ENCODE data around the gene TLK1. TPM values are rescaled to one million over a fixed set of nuclear protein-coding genes. Genes with fewer than 3 reads are reported as not detected.
"Not testable (repeated sequence)": the region's sequence is repeated elsewhere in the genome, so short reads cannot be mapped to it uniquely, and the experiment has no call there.

The TLK1 gene
- total RNA-seq, 1 experiment from 2014 or later, result 12.9 TPM

- in situ Hi-C loops (cut with HindIII; ENCODE audit: low pct_unique_long_range_greater_than_20kb, low sequenced_read_pairs), result no loop called here
- DNase-seq (ENCODE audit: low read depth, low spot score), result peak; percentile 77
Measured at GRCh38 chr2:171176516-171176915, 15.8 kb upstream of the TLK1 start.

GRCh38 chr2:171174075-171174474 is 13.4 kb upstream of the TLK1 start:
- in situ Hi-C loops (cut with HindIII; ENCODE audit: low pct_unique_long_range_greater_than_20kb, low sequenced_read_pairs), result no loop called here
- DNase-seq (ENCODE audit: low read depth, low spot score), result no peak

- no peak for DNase-seq (ENCODE audit: low read depth, low spot score)
- in situ Hi-C loops (cut with HindIII; ENCODE audit: low pct_unique_long_range_greater_than_20kb, low sequenced_read_pairs), result no loop called here
Measured at GRCh38 chr2:171173087-171173486, 12.4 kb upstream of the TLK1 start.

GRCh38 chr2:171171808-171172207 is 11.1 kb upstream of the TLK1 start:
- no peak for DNase-seq (ENCODE audit: low read depth, low spot score)
- in situ Hi-C loops (cut with HindIII; ENCODE audit: low pct_unique_long_range_greater_than_20kb, low sequenced_read_pairs), result no loop called here

- in situ Hi-C loops (cut with HindIII; ENCODE audit: low pct_unique_long_range_greater_than_20kb, low sequenced_read_pairs), result no loop called here
- no peak for DNase-seq (ENCODE audit: low read depth, low spot score)
Measured at GRCh38 chr2:171169839-171170238, 9.1 kb upstream of the TLK1 start.

- in situ Hi-C loops (cut with HindIII; ENCODE audit: low pct_unique_long_range_greater_than_20kb, low sequenced_read_pairs), result no loop called here
Measured at GRCh38 chr2:171169333-171169732, 8.6 kb upstream of the TLK1 start.

GRCh38 chr2:171167352-171167997 is 6.8 kb upstream of the TLK1 start:
- no peak for DNase-seq (ENCODE audit: low read depth, low spot score)
- in situ Hi-C loops (cut with HindIII; ENCODE audit: low pct_unique_long_range_greater_than_20kb, low sequenced_read_pairs), result no loop called here

More at GRCh38 chr2:171169333-171169732, 8.6 kb upstream of the TLK1 start:
- DNase-seq (ENCODE audit: low read depth, low spot score), result no peak

- DNase-seq (ENCODE audit: low read depth, low spot score), result no peak
- in situ Hi-C loops (cut with HindIII; ENCODE audit: low pct_unique_long_range_greater_than_20kb, low sequenced_read_pairs), result no loop called here
Measured at GRCh38 chr2:171166328-171166983, 5.8 kb upstream of the TLK1 start.

- DNase-seq (ENCODE audit: low read depth, low spot score), result no peak
- in situ Hi-C loops (cut with HindIII; ENCODE audit: low pct_unique_long_range_greater_than_20kb, low sequenced_read_pairs), result no loop called here
Measured at GRCh38 chr2:171165967-171166327, 5.3 kb upstream of the TLK1 start.

- no peak for DNase-seq (ENCODE audit: low read depth, low spot score)
- in situ Hi-C loops (cut with HindIII; ENCODE audit: low pct_unique_long_range_greater_than_20kb, low sequenced_read_pairs), result no loop called here
Measured at GRCh38 chr2:171163261-171163660, 2.6 kb upstream of the TLK1 start.

GRCh38 chr2:171162522-171163197 is 2.0 kb upstream of the TLK1 start:
- in situ Hi-C loops (cut with HindIII; ENCODE audit: low pct_unique_long_range_greater_than_20kb, low sequenced_read_pairs); DNase-seq (ENCODE audit: low read depth, low spot score): not testable (repeated sequence)

GRCh38 chr2:171160956-171161740 is 455 bp upstream of the TLK1 start:
- DNase-seq (ENCODE audit: low read depth, low spot score), result peak; percentile 76
- in situ Hi-C loops (cut with HindIII; ENCODE audit: low pct_unique_long_range_greater_than_20kb, low sequenced_read_pairs), result no loop called here

- in situ Hi-C loops (cut with HindIII; ENCODE audit: low pct_unique_long_range_greater_than_20kb, low sequenced_read_pairs), result no loop called here
Measured at GRCh38 chr2:171159372-171160118, 1.1 kb downstream of the TLK1 start.

GRCh38 chr2:171158790-171159371 is 1.8 kb downstream of the TLK1 start:
- DNase-seq (ENCODE audit: low read depth, low spot score), result no peak
- in situ Hi-C loops (cut with HindIII; ENCODE audit: low pct_unique_long_range_greater_than_20kb, low sequenced_read_pairs), result no loop called here

More at GRCh38 chr2:171159372-171160118, 1.1 kb downstream of the TLK1 start:
- DNase-seq (ENCODE audit: low read depth, low spot score), result peak; percentile 40

- in situ Hi-C loops (cut with HindIII; ENCODE audit: low pct_unique_long_range_greater_than_20kb, low sequenced_read_pairs), result no loop called here
- no peak for DNase-seq (ENCODE audit: low read depth, low spot score)
Measured at GRCh38 chr2:171158036-171158789, 2.5 kb downstream of the TLK1 start.

- in situ Hi-C loops (cut with HindIII; ENCODE audit: low pct_unique_long_range_greater_than_20kb, low sequenced_read_pairs), result no loop called here
- no peak for DNase-seq (ENCODE audit: low read depth, low spot score)
Measured at GRCh38 chr2:171157109-171157500, 3.6 kb downstream of the TLK1 start.

- DNase-seq (ENCODE audit: low read depth, low spot score), result no peak
- in situ Hi-C loops (cut with HindIII; ENCODE audit: low pct_unique_long_range_greater_than_20kb, low sequenced_read_pairs), result no loop called here
Measured at GRCh38 chr2:171154348-171154747, 6.3 kb downstream of the TLK1 start.
